Activated CD8-positive, alpha-beta memory T cell treated with anti-CD3 and anti-CD28 coated beads, Interleukin-2, amount 50 U/mL, for 48 hours (primary cell): ENCODE results near the gene ABCA4.

Source experiments
- DNase-seq: peaks from one replicate; pipeline ENCODE4 v3.0.0-alpha.2; 2020

ABCA4 gene

DNA sequence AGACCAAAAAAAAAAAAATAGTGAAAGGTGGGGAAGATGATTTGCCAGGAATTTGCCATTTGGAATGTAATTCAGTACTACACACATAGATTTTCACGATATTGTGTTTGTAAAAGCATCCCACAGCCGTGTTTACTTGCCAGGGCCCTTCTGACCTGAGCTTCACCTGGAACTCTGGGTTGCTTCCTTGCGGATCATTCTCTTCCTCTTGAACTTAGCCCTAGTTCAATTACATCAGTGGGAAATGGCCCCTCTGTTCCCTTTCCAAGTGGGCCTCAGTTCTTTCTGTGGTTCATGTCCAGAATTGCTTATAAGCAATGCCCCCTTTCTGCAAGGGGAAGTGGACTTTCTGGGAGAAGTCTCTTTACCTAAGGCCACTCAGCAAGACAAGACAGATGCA, 41.0 kb downstream of the ABCA4 start:
- DNase-seq: no peak

DNA sequence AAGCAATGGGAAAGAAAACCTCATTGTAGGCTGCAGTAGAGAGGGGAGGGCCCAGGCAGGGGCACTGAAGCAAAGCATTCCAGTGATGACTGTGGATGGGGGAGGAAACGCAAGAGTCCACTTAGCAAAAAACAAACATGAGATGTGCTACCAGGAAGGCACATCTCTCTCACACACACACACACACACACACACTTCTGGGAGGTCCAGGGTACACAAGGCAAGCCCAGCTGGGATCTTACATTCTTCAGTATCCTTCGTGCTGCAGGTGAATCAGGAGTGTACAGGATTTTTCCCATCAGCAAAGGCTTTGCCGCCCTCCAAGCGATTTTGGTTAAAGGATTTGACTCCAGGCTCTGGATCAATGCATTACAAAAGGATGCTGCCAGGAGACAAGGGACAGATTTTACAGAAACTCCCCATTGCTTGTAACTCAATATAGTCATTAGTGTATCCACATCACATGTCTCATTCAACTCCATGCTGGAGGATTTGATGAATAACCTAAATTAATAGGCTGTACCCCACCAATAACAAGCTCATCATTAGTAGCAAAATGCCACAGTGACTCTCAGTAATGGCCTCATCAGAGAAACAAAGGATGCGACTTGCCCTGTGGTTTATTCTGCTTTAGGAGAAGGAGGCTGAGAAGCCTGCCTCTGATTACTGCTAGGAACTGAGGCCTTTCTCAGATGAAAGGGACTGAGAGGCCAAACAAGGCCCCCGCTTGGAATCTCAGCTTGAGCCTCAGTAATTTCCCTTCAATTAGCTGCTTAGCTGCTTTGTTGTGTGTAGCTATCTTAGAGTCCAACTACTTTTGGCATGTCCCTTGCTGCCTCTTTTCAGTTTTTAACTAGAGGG, 41.6 kb downstream of the ABCA4 start:
- DNase-seq: no peak

DNA sequence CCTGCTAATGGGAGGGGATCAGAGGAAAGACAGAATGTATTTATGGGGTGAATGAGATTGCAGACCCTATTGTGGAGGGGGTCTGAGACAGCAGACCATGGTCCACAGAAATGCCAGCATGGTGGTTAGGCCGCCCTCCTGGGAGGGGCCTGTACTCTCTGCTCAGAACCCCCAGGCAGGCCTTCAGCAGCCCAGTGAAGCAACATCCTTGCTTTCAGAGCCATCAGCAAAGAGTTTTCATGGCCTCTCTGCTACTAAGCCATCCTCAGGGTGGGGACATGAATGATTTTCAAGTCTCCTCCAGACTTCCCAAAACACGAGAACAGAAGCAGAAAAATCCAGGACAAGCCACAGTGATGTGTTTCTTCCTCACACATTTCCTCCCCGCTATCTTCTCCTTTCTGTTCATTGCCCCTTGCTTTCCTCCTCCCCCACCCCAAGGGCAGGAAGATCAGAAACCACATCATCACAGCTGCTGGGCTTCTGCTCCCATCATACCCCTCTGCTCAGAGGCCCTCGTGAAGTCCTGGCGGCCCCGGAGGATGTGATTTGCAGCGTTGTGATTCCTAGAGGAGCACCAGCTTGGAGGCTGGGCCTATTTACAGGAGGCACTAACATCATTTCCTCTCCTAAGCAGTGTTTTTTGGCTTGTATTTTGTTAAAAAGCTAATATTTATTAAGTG, 48.0 kb downstream of the ABCA4 start:
- no peak for DNase-seq

DNA sequence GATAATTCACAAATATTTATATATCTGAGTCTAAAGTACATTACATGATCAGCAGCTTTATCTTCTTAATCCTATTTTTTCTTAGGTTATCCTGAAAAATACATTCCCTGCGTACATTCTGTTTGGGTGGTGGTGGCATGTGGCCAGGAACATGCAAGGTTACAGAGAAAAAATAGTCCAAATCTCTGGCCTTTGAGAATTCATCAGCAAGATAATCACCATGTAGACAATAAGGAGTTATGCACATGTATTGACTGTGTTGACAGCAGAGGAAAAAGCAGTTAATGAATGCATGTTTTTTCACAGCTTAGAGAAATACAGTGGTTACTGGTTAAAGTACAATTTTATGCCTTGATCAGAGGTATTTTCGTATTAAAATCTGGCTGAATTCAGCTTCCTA, 49.0 kb downstream of the ABCA4 start:
- no peak for DNase-seq

DNA sequence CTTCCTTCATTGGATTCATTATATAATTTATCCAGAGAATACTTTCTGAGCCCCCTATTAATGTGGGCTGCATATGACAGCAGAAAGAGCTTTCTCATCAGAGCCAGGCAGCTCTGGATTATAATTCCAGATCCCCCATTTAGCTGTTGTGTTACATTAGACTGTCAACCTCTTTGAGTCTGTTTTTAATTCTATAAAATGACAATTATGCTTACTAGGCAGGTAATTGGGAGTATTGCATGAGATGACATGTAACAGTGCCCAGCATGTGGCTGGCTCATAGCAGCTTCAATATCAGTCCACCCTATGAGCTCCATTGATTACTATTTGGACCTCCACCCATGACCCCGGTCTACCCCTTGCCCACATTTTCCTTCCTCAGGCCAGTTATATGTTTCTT, 49.6 kb downstream of the ABCA4 start:
- DNase-seq: no peak

DNA sequence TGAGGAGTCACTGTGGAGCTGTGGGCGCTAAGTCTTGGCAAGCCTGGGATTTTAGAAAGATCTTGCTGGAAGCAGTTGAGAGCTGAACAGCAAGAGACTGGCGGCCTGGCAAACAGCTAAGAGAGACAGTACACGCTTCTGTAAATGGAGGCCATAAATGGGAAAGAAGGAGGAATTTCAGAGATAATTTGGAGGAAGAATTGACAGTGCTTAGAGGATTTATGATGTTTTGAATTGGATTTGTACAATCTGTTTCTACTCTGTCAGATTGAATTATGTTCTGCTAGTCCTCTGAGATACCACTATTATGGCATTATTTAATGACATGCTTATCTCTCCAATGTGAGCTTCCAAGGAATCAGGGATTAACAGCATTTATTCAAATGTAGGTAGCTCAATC, 50.1 kb downstream of the ABCA4 start:
- DNase-seq: no peak

DNA sequence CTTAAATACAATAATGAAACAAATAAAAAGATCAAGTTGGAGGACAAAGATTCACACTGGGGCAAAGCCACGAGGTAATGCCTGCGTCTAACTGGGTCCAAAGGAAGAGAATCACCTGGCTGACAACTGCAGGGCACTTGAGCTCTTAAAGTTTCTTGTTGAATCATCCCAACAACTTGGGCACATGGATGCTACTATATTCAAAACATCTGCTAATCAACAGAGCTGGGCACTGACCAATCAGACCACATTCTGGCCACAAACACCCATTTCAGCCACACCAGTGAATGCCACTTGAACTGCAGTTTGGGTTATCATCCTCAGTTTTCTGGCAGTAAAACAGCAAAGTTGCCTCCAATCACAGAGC, 51.0 kb downstream of the ABCA4 start:
- no peak for DNase-seq

DNA sequence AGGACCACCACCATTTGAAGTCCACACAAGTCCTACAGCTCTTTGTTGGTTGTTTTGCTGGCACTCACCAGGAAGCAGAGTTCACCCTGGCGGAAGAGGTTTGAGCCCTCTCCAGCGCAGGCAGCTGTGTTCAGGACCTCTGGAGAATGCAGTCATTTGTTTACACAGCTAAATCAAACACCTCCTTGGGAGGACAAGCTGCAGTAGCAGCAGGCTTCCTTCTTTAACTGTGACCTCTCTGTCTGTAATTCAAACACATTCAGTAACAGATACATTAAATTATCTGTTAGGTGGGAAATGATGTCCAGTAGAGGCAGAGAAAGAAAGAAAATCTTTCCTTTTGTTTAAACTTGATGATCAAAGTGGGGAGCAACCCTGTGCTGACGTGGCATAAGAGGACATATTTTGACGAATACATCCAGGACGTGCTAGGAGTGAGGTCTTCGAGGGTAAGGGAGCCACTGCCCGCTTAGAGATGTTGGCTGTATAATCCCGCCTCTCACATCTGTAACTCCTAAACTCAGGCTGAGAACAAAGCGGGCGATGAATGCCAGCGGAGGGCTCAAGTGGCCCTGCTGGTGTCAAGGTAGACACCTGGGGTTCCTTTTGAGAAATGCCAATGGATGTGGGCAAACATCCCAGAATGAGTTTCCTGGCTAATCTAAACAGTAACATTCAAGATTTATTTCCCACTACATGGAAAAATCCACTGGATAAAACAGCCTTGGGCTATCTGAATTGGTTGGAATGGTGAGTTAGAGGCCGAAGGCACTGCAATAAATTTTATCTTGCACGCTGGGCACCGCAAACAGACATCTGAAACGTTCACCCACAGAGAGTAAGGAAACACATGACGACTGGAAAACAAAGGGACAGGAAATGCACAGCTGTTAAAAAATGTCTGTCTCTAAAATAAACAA, 51.7 kb downstream of the ABCA4 start:
- no peak for DNase-seq

DNA sequence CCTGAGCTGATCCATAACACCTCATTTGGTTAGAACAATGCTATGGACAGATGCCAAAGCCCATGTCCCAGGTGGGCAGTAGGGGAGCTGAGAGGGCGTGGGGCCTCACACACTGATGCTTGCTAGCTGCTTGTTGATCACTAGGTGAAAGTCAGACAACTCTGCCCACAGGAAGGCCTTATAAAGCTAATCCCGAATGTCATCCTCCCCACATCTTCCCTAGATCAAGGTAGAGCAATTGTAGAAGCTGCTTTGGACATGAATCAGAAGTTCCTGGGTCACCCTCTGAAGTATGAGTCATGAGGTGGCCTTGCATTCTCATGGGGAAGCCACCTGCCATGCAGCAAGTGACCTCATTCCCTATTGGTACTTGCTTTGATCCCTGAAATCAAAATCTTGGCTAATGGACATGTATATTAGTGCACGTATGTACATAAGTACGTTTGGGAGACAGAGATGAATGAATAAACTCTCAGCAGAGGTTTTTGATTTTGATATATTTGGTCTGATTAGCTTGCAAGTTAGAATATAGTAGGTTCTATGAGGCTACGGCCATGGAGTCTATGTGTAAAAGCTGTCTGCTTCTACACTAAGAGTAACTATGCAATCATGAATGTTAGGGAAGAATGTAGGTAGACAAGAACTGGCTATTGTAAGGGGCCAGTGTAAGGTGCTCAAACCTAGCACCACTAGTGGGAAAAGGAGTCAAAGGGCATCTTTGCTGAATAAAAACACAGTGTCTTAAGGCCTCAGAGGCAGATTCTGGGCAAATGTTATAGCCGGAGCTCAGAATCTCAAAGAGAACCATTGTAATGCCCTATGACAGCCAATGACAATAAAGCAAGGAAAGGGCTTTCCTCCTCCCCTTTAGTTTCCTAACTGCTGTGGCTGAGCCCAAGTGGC, 52.6 kb downstream of the ABCA4 start:
- no peak for DNase-seq

DNA sequence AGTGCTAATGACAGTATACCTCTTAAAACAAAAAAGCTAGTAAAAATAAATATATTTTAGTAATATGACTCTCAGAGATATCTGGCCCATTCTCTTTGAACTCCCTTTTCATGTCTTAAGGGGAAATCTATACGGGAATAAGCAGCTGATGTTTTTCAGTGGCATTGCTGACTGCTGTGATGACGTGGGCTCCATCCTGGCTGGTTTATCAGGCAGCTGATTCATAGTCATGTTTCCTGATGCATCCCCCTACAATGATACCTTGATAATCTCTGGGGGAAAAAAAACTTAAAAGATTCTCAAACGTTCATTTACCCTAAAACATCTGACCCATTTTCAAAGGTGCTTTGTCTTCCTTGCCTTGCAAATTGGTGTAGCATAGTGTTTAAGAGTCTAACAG, 53.8 kb downstream of the ABCA4 start:
- no peak for DNase-seq

DNA sequence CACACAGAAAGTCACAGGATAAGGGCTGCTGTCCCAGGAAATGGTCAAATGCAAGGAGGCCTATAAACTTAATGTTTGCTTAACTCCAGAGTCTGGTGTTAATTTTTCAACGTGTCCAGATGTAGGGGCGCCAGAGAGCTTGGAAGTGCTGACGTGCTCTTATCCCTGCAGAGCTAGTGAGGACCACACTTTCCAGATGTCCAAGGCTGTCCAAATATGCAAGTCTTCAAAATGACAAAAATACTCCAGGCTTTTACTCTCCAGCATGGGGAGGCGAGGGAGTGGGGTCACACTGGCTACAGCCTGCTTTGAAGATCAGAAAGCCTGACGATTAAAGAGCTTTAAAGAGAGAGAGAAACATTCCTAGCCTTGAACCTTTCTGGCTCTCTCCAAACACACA, 57.6 kb downstream of the ABCA4 start:
- DNase-seq: no peak

DNA sequence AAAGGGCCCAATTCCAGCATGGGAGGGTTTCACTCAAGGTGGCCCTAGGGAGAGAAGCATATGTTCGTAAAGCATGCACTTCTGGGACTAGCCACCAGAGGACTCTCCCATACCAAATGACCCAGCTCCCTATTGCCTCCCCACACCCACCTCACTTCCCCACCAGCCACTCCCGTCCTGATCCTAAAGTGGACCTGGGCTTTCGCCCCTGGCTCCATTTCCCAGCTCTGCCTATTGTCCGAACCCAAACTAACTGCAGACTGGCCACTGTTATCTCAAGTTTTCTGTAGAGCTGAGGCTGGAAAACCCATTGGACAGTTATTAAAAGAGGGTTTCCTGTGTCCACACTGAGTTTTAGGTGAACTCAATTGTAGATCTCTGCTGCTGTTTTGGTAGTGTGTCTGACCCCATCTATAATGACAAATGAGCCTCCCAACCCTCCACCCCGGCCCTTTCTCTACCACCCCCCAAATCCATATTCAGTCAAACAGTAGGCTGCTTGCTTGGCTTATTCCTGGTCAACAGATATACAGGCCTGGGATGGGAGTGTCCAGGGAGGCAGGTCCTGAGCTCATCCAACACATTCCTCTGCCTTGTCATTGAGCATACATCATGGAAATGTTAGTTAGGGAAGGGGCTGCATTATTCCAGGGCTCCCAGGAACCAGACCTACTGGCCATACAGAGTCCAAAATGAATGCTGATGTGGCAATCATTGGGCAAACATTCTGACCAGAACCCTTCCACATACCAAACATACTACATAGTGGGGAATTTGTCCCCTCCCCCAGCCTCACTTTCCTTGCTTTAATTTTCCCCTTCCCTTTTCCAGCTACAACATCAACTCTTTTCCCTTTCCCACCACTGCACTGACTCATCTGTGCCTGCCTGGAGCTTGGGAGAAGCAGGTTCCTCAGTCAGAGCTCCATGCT, 59.2 kb downstream of the ABCA4 start:
- DNase-seq: no peak

DNA sequence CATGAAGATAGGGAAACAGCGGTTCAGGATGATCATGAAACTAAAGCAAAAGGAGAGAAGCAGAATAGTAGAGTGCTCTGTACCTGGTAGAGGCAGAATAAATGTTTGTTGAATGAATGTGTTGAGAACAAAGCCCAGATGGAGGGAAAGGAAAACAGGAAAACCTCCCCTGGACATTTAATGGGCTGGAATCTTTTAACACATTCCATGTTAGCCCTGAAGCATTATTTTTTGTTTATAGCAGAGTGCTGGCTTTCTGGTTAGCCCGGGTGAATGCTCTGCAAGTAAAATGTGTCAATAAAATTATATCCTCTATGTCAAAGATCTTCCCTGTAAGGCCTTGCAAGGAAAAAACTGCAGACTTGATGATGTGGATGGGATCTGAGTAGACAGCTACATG, 60.2 kb downstream of the ABCA4 start:
- no peak for DNase-seq

DNA sequence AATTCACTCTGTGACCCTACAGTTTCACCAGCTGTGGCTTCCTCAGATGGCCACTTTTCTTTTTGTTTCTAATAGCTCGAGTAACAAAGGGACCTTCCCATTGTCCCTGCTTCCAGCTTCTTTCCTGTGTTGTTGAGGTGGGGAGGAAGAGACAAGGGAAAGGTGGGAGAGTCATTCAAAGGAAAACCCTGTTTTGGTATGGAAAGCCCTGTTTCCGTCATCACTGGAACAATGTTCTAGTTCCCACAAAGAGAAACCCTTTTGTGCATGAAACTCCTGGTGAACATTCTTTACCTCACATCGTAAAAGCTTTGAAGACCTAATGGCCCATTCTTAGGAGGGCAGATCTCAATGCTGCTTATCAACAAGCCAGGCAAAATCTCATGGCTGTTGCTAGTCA, 62.2 kb downstream of the ABCA4 start:
- no peak for DNase-seq

DNA sequence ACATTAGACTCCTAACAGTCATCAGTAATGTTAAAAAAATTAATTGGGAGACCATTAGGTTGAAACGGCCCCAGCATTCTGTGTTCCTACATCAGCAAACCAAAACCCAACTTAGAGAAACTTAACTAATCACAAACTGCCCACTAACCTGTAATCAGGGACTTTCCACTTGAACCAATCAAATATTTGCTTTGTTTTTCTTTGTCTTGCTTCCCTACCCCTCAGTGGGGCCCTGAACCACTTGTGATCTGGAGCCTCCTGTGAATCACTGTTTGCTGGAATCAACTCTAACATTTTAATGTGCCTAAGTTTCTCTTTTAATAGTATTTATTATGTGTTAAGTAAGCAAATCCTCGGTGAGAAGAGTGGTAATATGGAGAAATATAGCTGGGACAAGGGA, 64.0 kb downstream of the ABCA4 start:
- DNase-seq: no peak

DNA sequence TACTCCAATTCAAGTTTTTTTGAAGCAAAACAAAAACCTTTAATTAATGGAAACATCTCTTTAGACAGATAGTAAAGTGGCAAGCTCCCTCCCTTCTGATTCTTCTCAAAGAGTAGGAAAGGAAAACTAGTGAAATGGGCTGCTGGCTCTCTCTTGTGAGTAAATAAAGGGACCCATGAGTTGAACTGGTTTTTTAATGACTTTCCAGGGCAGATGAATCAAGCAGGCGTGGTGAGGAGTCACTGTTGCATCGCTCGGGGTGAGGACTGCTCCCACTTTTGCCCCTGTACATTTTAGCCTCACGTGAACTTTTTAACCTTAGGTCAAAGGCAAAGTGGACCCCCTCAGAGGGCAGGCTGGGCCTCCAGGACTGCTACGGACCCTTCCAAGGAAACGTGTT, 64.8 kb downstream of the ABCA4 start:
- DNase-seq: no peak

DNA sequence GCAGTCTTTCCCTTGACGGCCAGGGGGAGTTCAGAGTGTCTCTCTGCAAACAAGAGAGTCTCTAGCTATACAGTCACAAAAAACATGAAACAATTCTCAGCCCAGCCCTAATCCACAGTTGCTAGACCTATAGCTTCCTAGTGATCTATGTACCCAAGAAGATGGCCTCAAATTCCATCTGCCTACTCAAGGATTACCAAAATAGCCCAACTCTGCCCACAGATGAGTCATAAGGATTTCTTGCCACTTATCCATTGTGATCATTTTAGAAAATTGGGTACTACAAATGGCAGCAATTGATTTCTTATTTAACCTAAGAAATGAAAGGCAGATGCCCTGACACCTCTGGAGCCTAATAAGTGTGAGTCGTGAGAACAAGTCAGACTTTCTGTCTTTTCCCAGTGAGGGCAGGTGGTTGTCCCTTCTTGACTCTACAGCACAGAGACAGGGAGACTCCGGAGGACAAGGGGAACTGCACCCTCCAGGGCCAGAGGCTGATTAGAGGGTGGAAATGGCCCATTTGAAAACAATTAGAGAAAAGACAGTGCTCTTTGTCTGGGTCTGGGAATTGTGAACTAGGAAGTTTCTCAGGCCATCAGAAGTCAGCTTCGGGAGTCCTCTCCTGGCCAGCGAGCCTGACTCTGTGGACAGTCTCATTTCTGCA, 65.4 kb downstream of the ABCA4 start:
- DNase-seq: no peak

DNA sequence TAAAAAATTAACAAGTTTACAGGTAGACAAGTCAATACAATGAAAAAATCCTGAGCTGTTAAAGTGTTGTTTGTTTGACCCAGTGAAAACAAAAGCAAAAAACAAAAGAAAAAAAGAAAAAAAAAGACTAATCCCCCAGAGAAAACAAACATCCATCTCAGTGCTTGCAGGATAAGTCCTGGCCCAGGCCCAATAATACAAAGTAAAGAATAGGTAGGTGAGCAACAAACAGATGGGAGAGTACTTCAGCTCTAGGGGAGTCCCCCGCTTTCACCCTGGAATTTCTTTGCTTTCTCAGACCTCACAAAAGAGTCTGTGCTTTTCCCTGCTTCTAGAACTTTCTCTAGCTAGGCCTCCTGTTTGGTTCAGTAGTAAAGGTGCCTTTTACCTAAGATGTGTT, 70.3 kb downstream of the ABCA4 start:
- DNase-seq: no peak

DNA sequence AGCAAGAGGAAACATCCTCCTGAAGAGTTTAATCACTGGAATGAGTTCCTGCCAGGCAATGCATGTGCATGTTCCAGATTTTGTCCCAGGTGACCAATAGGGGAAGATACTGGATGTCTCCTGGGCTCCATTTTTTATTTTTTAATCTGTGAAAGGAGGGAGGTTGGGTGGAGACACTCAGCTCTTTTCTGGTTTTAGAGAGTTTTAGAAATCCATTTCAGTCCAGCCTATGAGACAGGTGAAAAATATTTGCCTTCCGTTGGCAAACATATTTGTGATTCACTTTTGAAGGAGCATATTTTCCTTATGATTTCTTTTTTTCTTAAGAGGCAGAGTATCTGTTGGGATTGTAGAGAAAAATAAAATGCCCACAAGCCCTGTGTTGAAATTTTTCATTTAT, 70.7 kb downstream of the ABCA4 start:
- no peak for DNase-seq

DNA sequence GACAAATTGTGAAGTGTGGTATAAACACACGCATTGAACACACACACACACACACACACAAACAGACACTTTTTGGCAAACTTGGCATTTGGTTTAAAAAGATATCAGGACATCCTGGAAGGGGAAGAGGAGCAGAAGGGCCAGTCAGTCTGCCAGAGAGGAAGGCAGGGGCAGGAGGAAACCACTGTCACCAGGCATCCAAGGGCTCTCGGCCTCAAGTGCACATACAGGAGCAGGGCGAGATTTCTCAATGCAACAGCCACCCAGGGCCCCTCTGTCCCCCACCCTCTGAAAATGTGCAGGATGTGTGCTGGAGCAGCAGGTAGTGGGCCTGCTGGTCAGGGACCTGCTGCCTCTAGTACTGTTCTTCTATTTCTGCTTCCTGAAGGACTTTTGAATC, 71.2 kb downstream of the ABCA4 start:
- no peak for DNase-seq
